Large intestine (tissue), 3 donors: ENCODE measurements around the gene TRPC4AP. TPM values are rescaled to one million over a fixed set of nuclear protein-coding genes. Genes with fewer than 3 reads are reported as not detected.

Experiments used
- DNase-seq, 2 donors: peaks; one replicate each; pipeline versions ENCODE4 v3.0.0 to v3.0.0-alpha.2; 2013
- H3K27ac ChIP-seq: one replicate; pipeline ENCODE4 v1.5.1; 2013; ENCODE audit warnings: low read length
- H3K27me3 ChIP-seq: 2 replicates; pipeline ENCODE4 v1.6.1; 2013; ENCODE audit warnings: low read length; ENCODE audit not compliant: control insufficient read depth, insufficient read depth
- H3K36me3 ChIP-seq: 2 replicates; pipeline ENCODE4 v1.6.1; 2013; ENCODE audit warnings: low read length; ENCODE audit not compliant: control insufficient read depth, insufficient read depth
- H3K4me1 ChIP-seq: one replicate; pipeline ENCODE4 v1.6.1; 2013; ENCODE audit warnings: low read length; ENCODE audit not compliant: control insufficient read depth, insufficient read depth
- H3K4me3 ChIP-seq: one replicate; pipeline ENCODE4 v1.5.1; 2013; ENCODE audit warnings: low read length
- H3K9me3 ChIP-seq: one replicate; pipeline ENCODE4 v1.6.1; 2013; ENCODE audit warnings: mild to moderate bottlenecking, low read depth, low read length, moderate library complexity; ENCODE audit not compliant: control insufficient read depth
- WGBS: methylation state at CpG from one replicate; pipeline ENCODE4 v1.1.5; 2013; ENCODE audit warnings: low lambda C conversion rate; ENCODE audit not compliant: insufficient coverage; 5-methylcytosine and 5-hydroxymethylcytosine counted together
- polyA plus RNA-seq: library from polyadenylated mRNA; unstranded; fragments of 120-200 nt; gene quantifications from one replicate; pipeline ENCODE4 v1.2.1, GENCODE V29; 2013

TRPC4AP gene
- polyA plus RNA-seq, 1 donor, result 51.6 TPM

DNA sequence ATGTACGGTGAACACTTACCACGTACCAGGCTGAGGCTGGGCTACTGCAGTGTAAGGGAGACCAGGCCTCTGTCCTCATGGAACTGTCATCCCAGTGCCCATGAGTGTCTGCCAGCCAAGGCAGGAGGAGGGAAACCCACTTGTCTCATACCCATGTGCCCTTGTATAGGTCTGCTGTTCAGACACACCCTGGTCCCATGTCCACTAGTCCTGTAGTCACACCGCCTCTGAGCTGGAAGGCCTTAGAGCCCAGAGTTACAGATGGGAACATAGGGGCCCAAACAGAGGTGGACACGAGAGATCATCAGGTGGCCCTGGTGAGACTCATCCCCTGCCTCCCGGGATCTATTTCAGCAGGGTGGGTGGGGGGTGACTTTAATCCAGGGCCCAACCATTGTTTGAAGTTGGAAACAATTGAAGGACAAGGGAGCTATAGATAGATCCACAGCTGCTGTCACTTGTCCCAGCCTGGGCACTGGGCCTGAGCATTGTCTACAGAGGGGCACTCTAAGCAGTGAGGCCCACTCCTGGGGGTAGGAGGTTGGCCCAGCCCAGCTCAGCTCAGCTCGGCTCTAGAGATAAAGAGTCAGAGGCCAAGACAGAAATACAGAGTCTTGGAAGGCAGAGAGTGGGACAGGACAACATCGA, 122.3 kb downstream of the TRPC4AP start:
- Histone ChIP-seq H3K27ac (no peak overlapping the region), H3K4me3 (no peak overlapping the region), H3K36me3 (no peaks in the 10 kb centered on the region), H3K9me3 (no peaks in the 10 kb centered on the region), H3K4me1 (no peaks in the 10 kb centered on the region), H3K27me3 (peaks cover 39% of the 10 kb centered on the region)
- no CpG with 5 or more reads among the region's 7 CpGs for WGBS
- DNase-seq, result no peak

- H3K4me3 ChIP-seq, result no peak overlapping the region
- no CpG with 5 or more reads among the region's 7 CpGs for WGBS
- peaks cover 41% of the 10 kb centered on the region for H3K27me3 ChIP-seq
Observed at GRCh38 chr20:34968042-34968775, 124.4 kb downstream of the TRPC4AP start.

DNA sequence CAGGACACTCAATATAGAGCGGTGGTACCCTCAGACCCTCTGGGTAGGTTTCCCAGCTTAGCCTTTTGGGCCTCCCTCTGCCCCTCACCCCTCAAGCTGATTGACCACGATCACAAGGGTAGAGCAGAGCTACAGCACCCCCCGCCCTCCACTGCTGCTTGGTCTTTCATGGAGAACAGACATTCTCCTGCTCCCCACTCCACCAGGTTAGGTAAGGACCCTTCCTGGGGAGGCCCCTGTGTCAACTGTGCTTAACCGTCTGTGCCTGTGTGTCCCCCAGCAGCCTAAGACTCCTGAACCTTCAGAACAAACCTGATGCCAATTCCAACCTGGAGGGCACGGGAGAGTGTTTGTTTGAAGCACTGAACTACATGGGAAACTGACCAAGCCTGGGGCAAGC, 125.2 kb downstream of the TRPC4AP start:
- H3K27ac ChIP-seq, result no peak overlapping the region
- DNase-seq, result no peak
- WGBS, result no CpG with 5 or more reads among the region's 5 CpGs
- H3K4me3 ChIP-seq, result no peak overlapping the region
- no peaks in the 10 kb centered on the region for H3K4me1 ChIP-seq
- no peaks in the 10 kb centered on the region for H3K9me3 ChIP-seq
- no peaks in the 10 kb centered on the region for H3K36me3 ChIP-seq
- peaks cover 42% of the 10 kb centered on the region for H3K27me3 ChIP-seq

More at GRCh38 chr20:34968042-34968775, 124.4 kb downstream of the TRPC4AP start:
- Histone ChIP-seq H3K36me3 (no peaks in the 10 kb centered on the region), H3K4me1 (no peaks in the 10 kb centered on the region), H3K9me3 (no peaks in the 10 kb centered on the region), H3K27ac (no peak overlapping the region)
- DNase-seq, result no peak

- H3K9me3 ChIP-seq, result no peaks in the 10 kb centered on the region
- WGBS, result no CpG with 5 or more reads among the region's 5 CpGs
- H3K36me3 ChIP-seq, result no peaks in the 10 kb centered on the region
- H3K27me3 ChIP-seq, result peaks cover 42% of the 10 kb centered on the region
- H3K27ac ChIP-seq, result no peak overlapping the region
- DNase-seq, result no peak
- no peak overlapping the region for H3K4me3 ChIP-seq
- H3K4me1 ChIP-seq, result no peaks in the 10 kb centered on the region
Observed at GRCh38 chr20:34965051-34965450, 127.6 kb downstream of the TRPC4AP start.

GRCh38 chr20:34964486-34964885, 128.1 kb downstream of the TRPC4AP start:
- WGBS, result no CpG with 5 or more reads among the region's 5 CpGs
- H3K36me3 ChIP-seq, result no peaks in the 10 kb centered on the region
- no peak overlapping the region for H3K27ac ChIP-seq
- peaks cover 42% of the 10 kb centered on the region for H3K27me3 ChIP-seq
- no peak overlapping the region for H3K4me3 ChIP-seq
- DNase-seq, result no peak
- no peaks in the 10 kb centered on the region for H3K4me1 ChIP-seq
- no peaks in the 10 kb centered on the region for H3K9me3 ChIP-seq

GRCh38 chr20:34956751-34957472, 135.7 kb downstream of the TRPC4AP start:
- Histone ChIP-seq H3K9me3 (no peaks in the 10 kb centered on the region), H3K4me1 (peaks cover 14% of the 10 kb centered on the region), H3K4me3 (no peak overlapping the region), H3K36me3 (no peaks in the 10 kb centered on the region), H3K27ac (no peak overlapping the region), H3K27me3 (peaks cover 31% of the 10 kb centered on the region)
- 93% methylated on average over 3 of the region's 21 CpGs for WGBS
- DNase-seq, result no peak

GRCh38 chr20:34956041-34956458, 136.6 kb downstream of the TRPC4AP start:
- WGBS, result no CpG with 5 or more reads among the region's 6 CpGs
- no peaks in the 10 kb centered on the region for H3K36me3 ChIP-seq
- no peak for DNase-seq

GRCh38 chr20:34955231-34956040, 137.2 kb downstream of the TRPC4AP start, which contains the start of the genes GSS and MYH7B:
Gene GSS (minus strand): TSS chr20:34955806. CDS start chr20:34951852, 3,954 bp downstream.
Gene MYH7B (plus strand): TSS chr20:34955868. CDS start chr20:34978006, 22,138 bp downstream.
- no peaks in the 10 kb centered on the region for H3K9me3 ChIP-seq
- no peaks in the 10 kb centered on the region for H3K36me3 ChIP-seq
- peaks cover 24% of the 10 kb centered on the region for H3K27me3 ChIP-seq
- WGBS, result 5% methylated on average over 4 of the region's 62 CpGs
- peak within 1 kb of the TSS; percentile 51 for H3K4me3 ChIP-seq
- peak; percentile 93 to 95 for DNase-seq
- H3K27ac ChIP-seq, result peak within 1 kb of the TSS; percentile 39
- peaks cover 14% of the 10 kb centered on the region for H3K4me1 ChIP-seq

More at GRCh38 chr20:34956041-34956458, 136.6 kb downstream of the TRPC4AP start:
- H3K27ac ChIP-seq, result peak overlapping the region; percentile 39
- peaks cover 26% of the 10 kb centered on the region for H3K27me3 ChIP-seq
- H3K4me3 ChIP-seq, result peak overlapping the region; percentile 51
- peaks cover 14% of the 10 kb centered on the region for H3K4me1 ChIP-seq
- H3K9me3 ChIP-seq, result no peaks in the 10 kb centered on the region

DNA sequence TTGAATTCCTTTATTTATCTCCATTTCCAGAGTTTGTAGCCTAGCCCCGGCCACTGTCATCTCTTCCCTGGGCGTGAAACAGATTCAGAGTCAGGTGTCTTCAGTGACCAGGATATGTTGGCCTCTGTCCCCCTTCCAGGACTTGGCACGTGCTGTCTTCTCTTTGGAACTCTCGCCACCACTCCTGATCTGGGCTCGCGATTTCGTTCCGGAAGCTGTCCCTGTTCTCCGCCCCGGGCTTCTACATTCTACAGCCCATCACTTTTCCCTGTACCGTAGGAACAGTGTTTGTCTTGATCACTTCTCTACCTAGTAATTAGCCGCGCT, 137.7 kb downstream of the TRPC4AP start:
- no peak for DNase-seq
- WGBS, result 80% methylated on average over 1 of the region's 13 CpGs

GRCh38 chr20:34953960-34954359, 138.6 kb downstream of the TRPC4AP start:
- Histone ChIP-seq H3K4me1 (peaks cover 14% of the 10 kb centered on the region), H3K36me3 (no peaks in the 10 kb centered on the region), H3K4me3 (no peak overlapping the region), H3K27me3 (peaks cover 24% of the 10 kb centered on the region), H3K9me3 (no peaks in the 10 kb centered on the region), H3K27ac (no peak overlapping the region)
- no CpG with 5 or more reads among the region's 7 CpGs for WGBS
- DNase-seq, result no peak

More for the DNA sequence above, 137.7 kb downstream of the TRPC4AP start:
- Histone ChIP-seq H3K27ac (no peak overlapping the region), H3K9me3 (no peaks in the 10 kb centered on the region), H3K36me3 (no peaks in the 10 kb centered on the region), H3K4me3 (peak overlapping the region; percentile 51), H3K4me1 (peaks cover 14% of the 10 kb centered on the region), H3K27me3 (peaks cover 24% of the 10 kb centered on the region)
